HG03558 (cell line): ENCODE measurements around the gene SYT15.
"Not testable (repeated sequence)": the region's sequence is repeated elsewhere in the genome, so short reads cannot be mapped to it uniquely, and the experiment has no call there.

Experiments used
- ATAC-seq: cut with Tn5 transposase; IDR thresholded peaks from one replicate; pipeline ENCODE4 v1.9.1; 2021; ENCODE audit warnings: moderate number of reproducible peaks; ENCODE audit not compliant: unreplicated experiment; ENCODE audit errors: extremely low read depth

The SYT15 gene

GRCh38 chr10:46640005-46640404 lies 61.1 kb downstream of the SYT15 start:
- ATAC-seq: not testable (repeated sequence)
